ENCODE data around the gene TMX2. TPM values are rescaled to one million over a fixed set of nuclear protein-coding genes. Genes with fewer than 3 reads are reported as not detected.
"Not testable (repeated sequence)": the region's sequence is repeated elsewhere in the genome, so short reads cannot be mapped to it uniquely, and the experiment has no call there.

Gene TMX2, protein sequence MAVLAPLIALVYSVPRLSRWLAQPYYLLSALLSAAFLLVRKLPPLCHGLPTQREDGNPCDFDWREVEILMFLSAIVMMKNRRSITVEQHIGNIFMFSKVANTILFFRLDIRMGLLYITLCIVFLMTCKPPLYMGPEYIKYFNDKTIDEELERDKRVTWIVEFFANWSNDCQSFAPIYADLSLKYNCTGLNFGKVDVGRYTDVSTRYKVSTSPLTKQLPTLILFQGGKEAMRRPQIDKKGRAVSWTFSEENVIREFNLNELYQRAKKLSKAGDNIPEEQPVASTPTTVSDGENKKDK
- total RNA-seq (2014; rRNA removed; shearing (Covaris generic)), result 76.7 and 132 TPM in 2 replicates

DNA sequence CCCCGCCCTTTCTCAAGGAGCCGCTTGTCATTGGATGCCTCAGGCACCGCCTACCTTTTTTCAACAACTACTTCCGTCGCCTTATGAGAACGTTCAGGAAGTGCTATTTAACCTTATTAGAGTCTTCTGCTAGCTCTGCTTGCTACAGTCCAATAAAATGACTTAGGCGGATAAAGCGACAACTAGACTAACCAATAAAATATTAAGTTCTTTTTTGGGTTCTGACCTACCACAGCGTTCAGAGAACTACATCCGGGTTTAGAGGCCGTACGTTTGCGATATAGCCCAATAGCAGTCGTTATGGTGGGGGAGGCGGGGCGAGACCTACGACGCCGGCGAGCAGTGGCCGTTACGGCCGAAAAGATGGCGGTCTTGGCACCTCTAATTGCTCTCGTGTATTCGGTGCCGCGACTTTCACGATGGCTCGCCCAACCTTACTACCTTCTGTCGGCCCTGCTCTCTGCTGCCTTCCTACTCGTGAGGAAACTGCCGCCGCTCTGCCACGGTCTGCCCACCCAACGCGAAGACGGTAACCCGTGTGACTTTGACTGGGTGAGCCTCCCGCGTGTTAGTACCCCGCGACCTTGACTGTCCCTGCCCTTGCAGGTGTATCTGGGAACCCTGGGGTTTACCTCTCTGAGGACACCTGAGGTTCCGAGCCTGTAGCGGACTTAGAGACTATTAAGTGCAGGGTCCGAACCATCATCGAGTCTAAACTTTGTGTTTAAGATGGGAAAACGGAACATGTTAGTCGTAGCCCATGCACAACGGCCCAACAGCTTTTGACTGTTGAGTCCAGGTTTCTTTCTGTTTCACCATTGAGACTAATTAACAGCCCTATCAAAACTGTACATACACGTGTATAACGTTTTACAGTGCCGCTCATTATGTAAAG lies at the start of gene TMX2:
Gene TMX2 (plus strand): TSS at position 338 of the 895 bp plus-strand sequence. CDS start 26 bp downstream, at position 364.
- DNase-seq (ENCODE audit: low read depth in 1 of 2, low spot score in 2 of 2), result peak; percentile 95 to 96
- peaks cover 26% of the 10 kb centered on the region for H3K36me3 ChIP-seq
- no peaks in the 10 kb centered on the region for H3K27me3 ChIP-seq (replicated peaks)
- peak within 1 kb of the TSS; percentile 74 for H3K4me3 ChIP-seq
- H3K4me1 ChIP-seq (replicated peaks), result peaks cover 18% of the 10 kb centered on the region
- peak within 1 kb of the TSS; percentile 69 for H3K27ac ChIP-seq
- H3K9me3 ChIP-seq (replicated peaks), result no peaks in the 10 kb centered on the region

DNA sequence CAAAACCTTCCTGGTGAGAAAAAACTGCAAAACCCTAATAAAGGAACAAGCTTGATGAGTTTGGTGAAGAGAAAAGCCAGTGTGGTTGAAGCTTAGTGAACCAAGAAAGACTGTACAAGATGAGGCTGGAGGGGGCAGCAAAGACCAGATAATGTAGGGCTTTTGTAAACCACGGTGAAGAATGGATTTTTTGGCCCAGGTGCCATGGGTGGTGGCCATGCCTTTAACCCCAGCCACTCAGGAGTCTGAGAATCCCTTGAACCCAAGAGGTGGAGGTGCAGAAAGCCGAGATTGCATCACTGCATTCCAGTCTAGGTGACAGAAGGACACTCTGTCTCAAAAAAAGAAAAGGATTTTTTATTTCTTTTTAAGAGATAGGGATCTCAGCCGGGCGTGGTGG lies 49.5 kb upstream of the TMX2 start:
- no peak for DNase-seq (ENCODE audit: low read depth in 1 of 2, low spot score in 2 of 2)
- H3K27me3 ChIP-seq (replicated peaks), result no peaks in the 10 kb centered on the region
- H3K36me3 ChIP-seq, result peaks cover 34% of the 10 kb centered on the region
- no peaks in the 10 kb centered on the region for H3K9me3 ChIP-seq (replicated peaks)
- H3K4me3 ChIP-seq, result no peak overlapping the region
- H3K4me1 ChIP-seq (replicated peaks), result peaks cover 4% of the 10 kb centered on the region
- no peak overlapping the region for H3K27ac ChIP-seq

- no peak for DNase-seq (ENCODE audit: low read depth in 1 of 2, low spot score in 2 of 2)
- Histone ChIP-seq H3K4me3 (no peak overlapping the region), H3K9me3 (replicated peaks) (no peaks in the 10 kb centered on the region), H3K36me3 (peaks cover 43% of the 10 kb centered on the region), H3K27me3 (replicated peaks) (no peaks in the 10 kb centered on the region), H3K4me1 (replicated peaks) (peaks cover 6% of the 10 kb centered on the region), H3K27ac (no peak overlapping the region)
Observed at GRCh38 chr11:57663975-57664374, 48.4 kb upstream of the TMX2 start.

GRCh38 chr11:57667117-57667735 lies 45.2 kb upstream of the TMX2 start:
- H3K4me3 ChIP-seq, result peak overlapping the region; percentile 75
- peak; percentile 99 to 100 for DNase-seq (ENCODE audit: low read depth in 1 of 2, low spot score in 2 of 2)
- H3K4me1 ChIP-seq (replicated peaks), result peaks cover 15% of the 10 kb centered on the region
- H3K27me3 ChIP-seq (replicated peaks), result no peaks in the 10 kb centered on the region
- no peaks in the 10 kb centered on the region for H3K9me3 ChIP-seq (replicated peaks)
- H3K27ac ChIP-seq, result peak overlapping the region; percentile 100
- H3K36me3 ChIP-seq, result peaks cover 30% of the 10 kb centered on the region

- peak; percentile 99 to 100 for DNase-seq (ENCODE audit: low read depth in 1 of 2, low spot score in 2 of 2)
- peak within 1 kb of the TSS; percentile 100 for H3K27ac ChIP-seq
- no peaks in the 10 kb centered on the region for H3K9me3 ChIP-seq (replicated peaks)
- H3K4me3 ChIP-seq, result peak within 1 kb of the TSS; percentile 75
- H3K27me3 ChIP-seq (replicated peaks), result no peaks in the 10 kb centered on the region
- peaks cover 15% of the 10 kb centered on the region for H3K4me1 ChIP-seq (replicated peaks)
- peaks cover 30% of the 10 kb centered on the region for H3K36me3 ChIP-seq
Observed at GRCh38 chr11:57667736-57668433, 44.5 kb upstream of the TMX2 start, which contains the start of gene ZDHHC5. ZDHHC5 (plus strand) TSS chr11:57668114; CDS start chr11:57673091, 4,977 bp downstream.

GRCh38 chr11:57668434-57668782 lies 44.0 kb upstream of the TMX2 start:
- no peaks in the 10 kb centered on the region for H3K9me3 ChIP-seq (replicated peaks)
- H3K4me3 ChIP-seq, result peak overlapping the region; percentile 75
- peaks cover 34% of the 10 kb centered on the region for H3K36me3 ChIP-seq
- no peaks in the 10 kb centered on the region for H3K27me3 ChIP-seq (replicated peaks)
- DNase-seq (ENCODE audit: low read depth in 1 of 2, low spot score in 2 of 2), result peak in 1 of 2 experiments; percentile 35
- peak overlapping the region; percentile 100 for H3K27ac ChIP-seq
- peaks cover 15% of the 10 kb centered on the region for H3K4me1 ChIP-seq (replicated peaks)

DNA sequence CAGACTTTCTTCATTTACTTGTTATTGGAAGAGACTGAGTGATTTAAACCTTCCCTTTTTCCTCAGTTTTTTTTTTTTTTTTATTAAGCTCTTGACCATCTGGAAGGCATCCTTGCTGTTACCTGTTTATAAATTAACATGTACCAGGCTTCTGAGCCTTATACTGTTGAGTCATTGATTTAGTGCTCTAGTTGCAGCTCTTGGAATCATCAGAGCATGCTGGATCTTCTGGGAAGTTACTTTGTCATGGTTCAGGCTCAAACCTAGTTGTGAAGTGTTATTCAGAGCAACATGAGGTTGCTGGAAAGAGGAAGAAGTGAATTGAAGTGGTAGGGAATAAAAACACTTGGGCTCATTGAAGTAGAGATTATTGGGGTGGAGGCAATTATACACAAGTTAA lies 38.1 kb upstream of the TMX2 start:
- Histone ChIP-seq H3K4me3 (no peak overlapping the region), H3K9me3 (replicated peaks) (no peaks in the 10 kb centered on the region), H3K4me1 (replicated peaks) (peaks cover 13% of the 10 kb centered on the region), H3K36me3 (peaks cover 72% of the 10 kb centered on the region), H3K27ac (no peak overlapping the region), H3K27me3 (replicated peaks) (no peaks in the 10 kb centered on the region)
- no peak for DNase-seq (ENCODE audit: low read depth in 1 of 2, low spot score in 2 of 2)

- peaks cover 77% of the 10 kb centered on the region for H3K36me3 ChIP-seq
- H3K27me3 ChIP-seq (replicated peaks), result no peaks in the 10 kb centered on the region
- H3K9me3 ChIP-seq (replicated peaks), result no peaks in the 10 kb centered on the region
- peaks cover 7% of the 10 kb centered on the region for H3K4me1 ChIP-seq (replicated peaks)
- H3K4me3 ChIP-seq, result no peak overlapping the region
- no peak for DNase-seq (ENCODE audit: low read depth in 1 of 2, low spot score in 2 of 2)
- H3K27ac ChIP-seq, result no peak overlapping the region
Observed at GRCh38 chr11:57675176-57675941, 37.0 kb upstream of the TMX2 start.

DNA sequence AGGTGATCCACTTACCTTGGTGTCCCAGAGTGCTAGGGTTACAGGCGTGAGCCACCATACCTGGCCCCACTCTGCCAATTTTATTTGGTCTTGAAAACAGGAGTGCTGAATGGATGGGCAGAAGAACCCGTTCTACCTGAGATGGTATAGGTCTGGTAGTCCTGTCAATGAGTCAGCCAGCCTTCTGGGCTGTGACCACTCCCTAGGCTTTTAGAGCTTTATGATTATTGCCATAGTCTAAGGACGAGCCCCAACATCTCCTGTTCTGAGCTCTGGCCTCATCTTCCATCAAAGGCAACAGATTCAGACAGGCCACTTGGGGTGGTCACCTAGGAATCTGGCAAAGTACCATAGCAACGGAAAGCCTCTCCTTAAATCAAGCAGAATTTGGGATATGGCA lies 33.0 kb upstream of the TMX2 start:
- Histone ChIP-seq H3K36me3 (peaks cover 83% of the 10 kb centered on the region), H3K27me3 (replicated peaks) (no peaks in the 10 kb centered on the region), H3K4me3 (no peak overlapping the region), H3K27ac (no peak overlapping the region), H3K4me1 (replicated peaks) (peaks cover 7% of the 10 kb centered on the region), H3K9me3 (replicated peaks) (no peaks in the 10 kb centered on the region)
- no peak for DNase-seq (ENCODE audit: low read depth in 1 of 2, low spot score in 2 of 2)

- Histone ChIP-seq H3K9me3 (replicated peaks) (no peaks in the 10 kb centered on the region), H3K4me1 (replicated peaks) (peaks cover 7% of the 10 kb centered on the region), H3K4me3 (no peak overlapping the region), H3K36me3 (peaks cover 83% of the 10 kb centered on the region), H3K27me3 (replicated peaks) (no peaks in the 10 kb centered on the region), H3K27ac (no peak overlapping the region)
- no peak for DNase-seq (ENCODE audit: low read depth in 1 of 2, low spot score in 2 of 2)
Observed at GRCh38 chr11:57680552-57680874, 31.9 kb upstream of the TMX2 start.

DNA sequence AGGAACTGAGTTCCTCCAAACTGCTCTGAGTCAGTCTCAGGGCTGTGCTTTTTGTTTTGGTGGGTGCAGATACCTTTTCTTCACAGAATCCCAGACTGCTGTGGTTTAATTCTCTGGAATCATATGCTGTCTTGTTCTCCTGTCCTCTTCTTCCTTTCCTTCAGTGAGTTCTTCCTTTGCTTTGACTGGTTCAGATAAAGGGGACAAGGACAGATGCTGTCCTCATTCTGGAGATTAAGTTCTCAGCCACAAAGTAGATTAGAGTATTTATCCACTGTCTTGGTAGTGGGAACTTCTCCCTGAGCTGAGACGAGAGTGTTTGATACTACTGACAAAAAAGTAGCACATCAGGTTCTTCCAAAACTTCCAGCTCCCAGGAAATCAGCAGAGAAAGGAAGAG lies 31.2 kb upstream of the TMX2 start:
- Histone ChIP-seq H3K4me1 (replicated peaks) (peaks cover 2% of the 10 kb centered on the region), H3K27me3 (replicated peaks) (no peaks in the 10 kb centered on the region), H3K27ac (no peak overlapping the region), H3K9me3 (replicated peaks) (no peaks in the 10 kb centered on the region), H3K36me3 (peaks cover 83% of the 10 kb centered on the region), H3K4me3 (no peak overlapping the region)
- DNase-seq (ENCODE audit: low read depth in 1 of 2, low spot score in 2 of 2), result no peak

GRCh38 chr11:57690474-57690873 lies 21.9 kb upstream of the TMX2 start:
- not testable (repeated sequence) for DNase-seq (ENCODE audit: low read depth in 1 of 2, low spot score in 2 of 2); H3K27me3 ChIP-seq (replicated peaks); H3K9me3 ChIP-seq (replicated peaks); H3K4me1 ChIP-seq (replicated peaks); H3K4me3 ChIP-seq; H3K27ac ChIP-seq
- H3K36me3 ChIP-seq, result peaks cover 92% of the 10 kb centered on the region

DNA sequence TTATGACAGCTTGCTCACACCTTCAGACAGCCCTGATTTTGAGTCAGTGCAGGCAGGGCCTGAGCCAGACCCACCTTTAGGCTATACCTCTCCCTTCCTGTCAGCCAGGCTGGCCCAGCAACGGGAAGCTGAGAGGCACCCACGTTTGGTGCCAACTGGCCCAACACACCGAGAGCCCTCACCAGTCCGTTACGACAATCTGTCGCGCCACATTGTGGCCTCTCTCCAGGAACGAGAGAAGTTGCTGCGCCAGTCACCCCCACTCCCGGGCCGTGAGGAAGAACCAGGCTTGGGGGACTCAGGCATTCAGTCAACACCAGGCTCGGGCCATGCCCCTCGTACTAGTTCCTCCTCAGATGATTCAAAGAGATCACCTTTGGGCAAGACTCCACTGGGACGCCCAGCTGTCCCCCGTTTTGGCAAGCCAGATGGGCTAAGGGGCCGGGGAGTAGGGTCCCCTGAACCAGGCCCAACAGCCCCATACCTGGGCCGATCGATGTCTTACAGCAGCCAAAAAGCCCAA lies 13.5 kb upstream of the TMX2 start:
- DNase-seq (ENCODE audit: low read depth in 1 of 2, low spot score in 2 of 2), result no peak
- Histone ChIP-seq H3K4me1 (replicated peaks) (no peaks in the 10 kb centered on the region), H3K4me3 (no peak overlapping the region), H3K27ac (no peak overlapping the region), H3K36me3 (peaks cover 84% of the 10 kb centered on the region), H3K9me3 (replicated peaks) (no peaks in the 10 kb centered on the region), H3K27me3 (replicated peaks) (no peaks in the 10 kb centered on the region)

All from SJSA1 (cell line).